Measurements from ENCODE around the gene LPCAT2.

LPCAT2 gene, protein sequence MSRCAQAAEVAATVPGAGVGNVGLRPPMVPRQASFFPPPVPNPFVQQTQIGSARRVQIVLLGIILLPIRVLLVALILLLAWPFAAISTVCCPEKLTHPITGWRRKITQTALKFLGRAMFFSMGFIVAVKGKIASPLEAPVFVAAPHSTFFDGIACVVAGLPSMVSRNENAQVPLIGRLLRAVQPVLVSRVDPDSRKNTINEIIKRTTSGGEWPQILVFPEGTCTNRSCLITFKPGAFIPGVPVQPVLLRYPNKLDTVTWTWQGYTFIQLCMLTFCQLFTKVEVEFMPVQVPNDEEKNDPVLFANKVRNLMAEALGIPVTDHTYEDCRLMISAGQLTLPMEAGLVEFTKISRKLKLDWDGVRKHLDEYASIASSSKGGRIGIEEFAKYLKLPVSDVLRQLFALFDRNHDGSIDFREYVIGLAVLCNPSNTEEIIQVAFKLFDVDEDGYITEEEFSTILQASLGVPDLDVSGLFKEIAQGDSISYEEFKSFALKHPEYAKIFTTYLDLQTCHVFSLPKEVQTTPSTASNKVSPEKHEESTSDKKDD

DNA sequence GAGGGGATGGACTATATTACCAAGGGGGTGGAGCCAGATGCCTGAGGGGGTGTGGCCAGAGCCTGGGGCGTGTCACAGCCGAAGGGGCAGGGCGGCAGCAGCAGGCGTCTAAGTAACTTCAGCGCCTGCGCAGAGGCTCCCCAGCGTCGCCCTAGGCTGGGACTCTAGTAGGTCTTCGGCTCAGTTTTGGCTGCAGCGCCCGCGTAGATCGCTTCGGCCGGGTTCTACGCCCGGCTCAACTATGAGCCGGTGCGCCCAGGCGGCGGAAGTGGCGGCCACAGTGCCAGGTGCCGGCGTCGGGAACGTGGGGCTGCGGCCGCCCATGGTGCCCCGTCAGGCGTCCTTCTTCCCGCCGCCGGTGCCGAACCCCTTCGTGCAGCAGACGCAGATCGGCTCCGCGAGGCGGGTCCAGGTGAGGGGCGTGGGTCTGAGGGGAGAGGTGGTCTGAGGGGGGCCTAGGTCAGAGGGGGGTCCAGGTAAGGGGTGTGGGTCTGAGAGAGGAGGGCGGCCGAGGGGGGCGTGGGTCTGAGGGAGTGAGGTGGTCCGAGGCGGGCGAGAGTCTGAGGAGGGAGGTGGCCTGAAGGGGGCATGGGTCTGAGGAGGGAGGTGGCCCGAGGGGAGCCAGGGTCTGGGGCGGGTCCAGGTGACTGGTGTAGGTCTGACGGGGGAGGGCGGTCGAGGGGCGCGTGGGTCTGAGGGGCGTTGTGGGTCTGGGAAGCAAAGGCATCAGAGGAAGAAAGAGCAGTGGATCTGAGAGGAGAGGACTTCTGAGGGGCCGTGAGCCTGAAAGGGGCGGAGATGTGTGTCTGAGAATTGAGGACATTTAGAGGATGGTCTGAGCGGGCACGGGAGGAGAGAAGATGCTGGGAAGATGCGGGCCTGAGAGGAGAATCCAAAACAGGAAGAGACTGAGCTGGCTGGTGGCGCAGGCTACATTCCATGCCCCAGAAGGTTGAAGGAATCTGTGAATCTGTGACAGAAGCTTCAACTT, at the start of gene LPCAT2:
Gene LPCAT2 (plus strand): TSS at position 132 of the 991 bp plus-strand sequence. CDS start 110 bp downstream, at position 242.
- DNase-seq, result peak; percentile 75

DNA sequence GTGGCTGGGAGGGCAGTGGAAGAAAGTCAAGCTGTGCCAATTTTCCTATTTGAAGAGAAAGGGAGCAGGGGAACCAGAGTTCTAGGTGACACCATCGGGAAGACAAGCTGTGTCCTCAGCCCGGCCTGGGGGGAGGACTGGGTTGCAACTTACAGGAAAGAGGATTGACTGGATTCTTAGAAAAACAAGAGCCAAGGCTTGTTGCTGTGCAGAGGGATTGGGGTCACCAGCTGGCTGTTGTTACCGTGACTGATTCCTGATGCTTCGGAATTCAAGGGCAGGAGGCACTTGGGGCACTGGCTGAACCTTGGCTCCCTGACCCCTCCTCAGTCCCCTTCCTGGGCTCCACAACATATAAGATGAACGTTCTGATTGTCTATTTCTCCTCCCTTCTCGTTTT, 46.6 kb upstream of the LPCAT2 start:
- DNase-seq, result no peak

DNA sequence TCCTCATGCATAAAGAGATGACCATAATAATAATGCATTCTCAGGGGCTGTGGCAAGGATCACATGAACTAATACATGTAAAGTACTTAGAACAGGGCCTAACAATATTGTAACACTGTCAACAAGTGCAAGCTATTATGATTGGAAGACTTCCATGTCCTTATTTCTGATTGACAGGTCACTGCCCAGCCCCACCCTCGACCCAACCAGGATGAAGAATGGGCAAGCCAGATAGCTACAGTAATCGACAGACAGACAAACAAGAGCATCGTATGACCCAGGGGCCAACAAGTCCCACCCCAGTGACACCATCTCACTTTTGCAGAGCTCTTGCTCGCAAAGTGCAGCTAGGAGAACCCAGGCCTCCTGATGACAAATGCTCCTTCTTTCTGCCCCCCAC, 44.5 kb upstream of the LPCAT2 start:
- DNase-seq, result no peak

DNA sequence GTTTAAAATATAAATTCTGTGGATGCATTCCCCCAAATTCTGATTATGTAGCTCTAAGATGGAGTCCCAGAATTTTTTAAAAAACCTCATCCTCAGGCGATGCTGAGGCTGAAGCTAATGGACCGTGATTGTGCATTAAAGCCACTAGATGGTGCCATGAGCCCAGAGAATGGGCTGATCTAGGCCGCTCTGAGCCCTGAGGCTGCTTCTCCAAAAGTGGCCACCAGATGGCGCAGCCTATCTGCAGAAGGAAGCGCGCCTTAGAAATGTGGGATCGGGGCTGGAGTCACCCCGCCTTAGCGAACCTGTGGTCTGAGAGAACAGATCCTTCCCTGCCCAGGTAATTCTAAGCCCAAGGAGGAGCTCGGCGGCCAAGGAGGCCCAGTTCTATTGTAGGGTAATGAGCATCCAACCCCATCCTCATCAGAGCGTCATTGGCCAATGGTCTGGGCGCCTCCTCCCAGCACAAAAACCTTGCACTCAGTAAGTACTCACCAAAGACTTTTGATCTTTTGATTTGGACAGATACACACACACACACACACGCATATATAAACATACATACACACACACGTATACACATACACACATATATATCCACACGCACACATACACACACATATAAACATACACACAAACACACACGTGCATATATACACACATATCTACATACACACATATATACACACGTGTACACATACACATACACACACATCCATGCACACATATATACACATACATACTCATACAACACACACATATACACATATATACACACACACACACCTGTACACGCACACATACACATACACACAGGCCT, 43.6 kb upstream of the LPCAT2 start:
- peak; percentile 82 for DNase-seq

DNA sequence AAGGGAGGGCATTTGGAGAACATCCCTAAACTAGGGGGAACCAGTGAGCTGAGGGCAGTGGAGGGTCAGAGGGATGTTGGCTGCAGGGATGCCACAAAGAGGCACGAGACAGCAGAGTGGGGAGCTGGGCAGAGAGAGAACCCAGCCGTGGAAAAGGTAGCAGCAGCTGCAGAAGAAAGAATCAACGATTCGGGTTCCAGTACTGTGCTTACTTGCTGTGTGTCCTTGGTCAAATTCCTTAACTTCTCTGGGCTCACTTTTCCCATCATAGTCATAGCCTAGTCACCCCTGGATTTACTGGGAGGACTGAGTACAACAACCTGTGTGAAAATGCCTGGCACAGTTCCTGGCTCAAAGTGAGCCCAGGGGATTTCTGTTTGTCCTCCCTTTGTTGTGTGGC, 42.7 kb upstream of the LPCAT2 start:
- DNase-seq, result no peak

DNA sequence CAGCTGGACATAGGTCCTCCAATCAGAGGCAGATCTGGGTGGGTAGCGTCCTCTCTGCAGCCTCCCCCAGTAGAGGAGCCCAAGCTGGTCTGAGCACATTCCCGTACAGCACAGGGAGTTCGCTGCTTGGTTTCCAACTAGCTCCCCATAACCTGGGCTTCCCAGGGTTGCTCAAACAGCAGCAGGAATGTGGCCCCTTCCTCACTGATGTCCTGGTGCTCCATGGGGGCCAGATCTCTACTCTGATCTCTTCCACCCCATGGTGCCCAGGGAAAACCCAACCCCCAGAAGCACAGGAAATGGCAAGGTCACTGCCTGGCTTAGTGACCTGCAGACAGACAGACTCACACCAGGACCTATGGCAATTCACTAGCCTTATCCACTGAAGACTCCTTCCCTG, 41.0 kb upstream of the LPCAT2 start:
- no peak for DNase-seq

DNA sequence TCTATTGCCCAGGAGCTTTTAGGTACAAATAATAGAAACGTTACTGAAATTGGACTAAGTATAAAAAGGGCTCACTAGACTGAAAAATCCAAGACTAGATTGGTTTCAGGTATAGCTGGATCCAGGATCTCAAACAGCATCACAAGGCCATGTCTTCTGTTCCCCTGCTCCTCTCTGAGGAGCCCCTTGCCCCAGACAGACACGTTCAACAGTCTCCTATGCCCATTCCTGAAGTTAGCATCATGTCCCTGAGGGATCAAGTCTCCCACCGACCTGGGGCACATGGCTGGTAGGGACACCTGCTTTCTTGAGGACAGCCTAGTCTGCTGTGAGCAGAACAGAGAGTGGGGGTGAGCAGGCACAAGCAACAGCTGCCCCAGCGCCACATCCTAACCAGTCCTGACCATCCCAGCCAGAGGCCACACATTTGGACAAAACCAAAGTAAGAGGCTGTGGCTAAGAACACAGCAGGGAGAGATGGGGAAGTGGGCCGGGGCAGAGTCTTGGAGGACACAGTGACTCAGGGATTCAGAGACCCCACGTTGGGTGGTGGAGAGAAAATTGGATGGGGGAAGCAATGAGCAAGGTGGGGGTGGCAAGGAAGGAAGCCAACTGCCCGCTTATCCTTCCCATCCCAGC, 40.4 kb upstream of the LPCAT2 start:
- no peak for DNase-seq

DNA sequence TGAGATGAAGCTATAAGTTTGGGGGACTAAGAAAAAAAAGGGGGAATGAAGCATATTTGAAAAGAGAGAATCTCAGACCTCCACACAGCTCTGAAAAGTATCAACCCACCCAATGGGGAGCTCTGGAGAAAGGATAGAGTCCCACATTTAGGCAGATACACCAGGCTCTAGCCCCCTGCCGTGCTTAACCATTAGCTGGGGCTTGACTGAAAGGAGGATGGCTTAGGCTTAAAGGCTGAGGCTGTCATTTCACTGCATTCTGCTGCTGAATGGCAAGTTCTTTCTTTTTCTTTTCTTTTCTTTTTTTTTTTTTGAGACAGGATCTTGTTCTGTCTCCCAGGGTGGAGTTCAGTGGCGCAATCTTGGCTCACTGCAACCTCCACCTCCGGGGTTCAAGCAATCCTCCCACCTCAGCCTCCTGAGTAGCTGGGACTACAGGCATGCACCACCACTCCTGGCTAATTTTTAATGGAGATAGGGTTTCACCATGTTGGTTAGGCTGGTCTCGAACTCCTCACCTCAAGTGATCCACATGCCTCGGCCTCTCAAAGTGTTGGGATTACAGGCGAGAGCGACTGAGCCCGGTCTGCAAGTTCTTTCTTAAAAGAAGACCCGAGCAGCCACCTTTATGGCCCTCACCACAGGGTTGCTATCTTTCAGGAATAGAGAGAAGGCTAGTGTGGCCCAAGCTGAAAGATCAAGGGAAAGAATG, 38.9 kb upstream of the LPCAT2 start:
- DNase-seq, result no peak

DNA sequence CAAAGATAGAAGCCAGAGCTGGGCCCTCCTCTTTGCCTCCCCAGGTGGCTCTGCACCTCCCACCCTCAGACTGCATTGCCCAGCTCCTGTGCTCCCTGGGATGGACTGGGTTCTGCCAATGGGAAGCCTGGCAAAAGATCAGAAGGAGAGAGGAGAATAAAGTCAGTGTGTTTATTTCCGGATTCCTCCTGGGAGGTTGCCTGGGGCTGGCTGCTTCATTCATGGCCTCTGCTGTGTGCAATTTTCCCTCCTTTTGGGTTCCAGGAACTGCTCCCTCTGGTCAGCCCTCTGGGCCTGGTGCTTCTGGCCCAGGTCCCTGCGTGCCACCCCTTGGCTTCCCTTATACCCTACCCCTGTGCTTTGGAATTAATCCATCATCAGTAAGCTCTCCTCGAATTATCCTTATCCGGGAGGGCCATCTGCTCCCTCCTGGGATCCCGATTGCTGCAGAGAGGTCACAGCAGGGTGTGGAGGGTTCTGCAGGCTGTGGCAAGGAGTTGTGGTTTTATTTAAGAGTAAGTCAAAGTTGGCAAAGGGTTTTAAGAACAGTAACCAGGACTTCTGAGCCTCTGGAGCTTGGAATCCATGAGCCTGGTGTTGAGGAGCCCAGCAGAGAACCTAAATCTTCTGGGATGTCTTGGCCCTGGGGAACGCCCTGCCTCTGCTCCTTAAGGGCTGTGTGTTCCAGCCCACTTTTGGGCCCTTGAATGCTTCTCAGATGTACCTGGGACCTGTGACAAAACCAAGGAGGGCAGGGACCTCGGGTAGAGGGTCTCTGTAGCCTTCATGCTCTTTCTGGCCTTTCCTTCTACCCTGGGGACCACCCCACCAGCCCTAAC, 38.1 kb upstream of the LPCAT2 start:
- DNase-seq, result no peak

DNA sequence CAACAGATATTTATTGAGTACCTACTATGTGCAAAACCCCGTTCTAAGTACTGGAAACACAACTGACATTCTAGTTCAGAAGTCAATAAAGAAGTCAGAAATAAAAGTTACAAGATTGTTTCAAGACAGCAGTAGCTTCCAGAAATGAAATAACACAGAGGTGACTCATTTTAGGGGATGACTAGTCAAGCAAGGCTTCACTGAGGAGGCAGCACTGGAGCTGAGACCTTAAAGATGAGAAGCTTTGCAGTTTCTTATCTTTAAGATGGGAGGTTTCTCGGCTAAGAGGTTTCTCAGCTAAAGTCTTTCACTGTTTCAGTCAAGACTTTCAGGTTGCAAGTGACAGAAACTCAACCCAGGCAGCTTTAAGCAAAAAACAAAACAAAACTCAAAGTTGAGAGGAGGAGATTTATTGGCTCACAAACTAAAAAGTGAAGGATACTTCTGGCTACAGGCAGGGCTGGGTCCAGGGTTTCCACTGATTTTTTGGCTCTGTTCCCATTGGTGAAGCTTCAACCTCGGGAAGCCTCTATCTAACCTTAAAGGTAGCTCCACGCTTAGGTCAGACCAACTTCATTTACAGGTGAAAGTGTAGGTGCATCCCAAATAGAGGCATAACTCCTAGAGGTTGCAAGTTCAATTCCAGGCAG, 37.3 kb upstream of the LPCAT2 start:
- DNase-seq, result no peak

DNA sequence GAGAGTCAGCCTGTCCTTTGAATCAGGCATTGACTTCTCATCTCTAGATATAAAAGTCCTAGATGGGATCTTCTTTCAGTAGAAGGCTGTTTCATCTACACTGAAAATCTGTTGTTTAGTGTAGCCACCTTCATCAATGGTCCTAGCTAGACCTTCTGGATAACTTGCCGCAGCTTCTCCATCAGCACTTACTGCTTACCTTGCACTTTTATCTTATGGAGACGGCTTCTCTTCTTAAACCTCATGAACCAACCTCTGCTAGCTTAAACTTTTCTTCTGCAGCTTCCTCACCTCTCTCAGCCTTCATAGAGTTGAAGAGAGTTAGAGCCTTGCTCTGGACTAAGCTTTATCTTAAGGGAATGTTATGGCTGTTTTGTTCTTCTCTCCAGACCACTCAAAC, 35.3 kb upstream of the LPCAT2 start:
- DNase-seq, result no peak

DNA sequence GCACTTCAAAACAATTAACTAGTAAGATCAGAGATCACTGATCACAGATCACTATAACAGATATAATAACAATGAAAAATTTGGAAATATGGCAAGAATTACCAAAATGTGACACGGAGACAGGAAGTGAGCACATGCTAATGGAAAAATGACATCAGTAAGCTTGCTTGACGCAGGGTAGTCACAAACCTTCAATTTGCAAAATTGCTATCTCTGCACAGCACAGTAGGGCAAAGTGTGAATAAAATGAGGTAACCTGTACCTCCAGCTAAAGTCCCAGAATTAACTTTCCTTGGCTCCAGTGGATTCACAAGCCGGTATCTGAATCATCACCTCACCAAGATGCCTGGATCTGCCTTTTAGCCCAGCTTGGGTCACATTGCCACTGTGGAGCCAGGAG, 34.1 kb upstream of the LPCAT2 start:
- no peak for DNase-seq

DNA sequence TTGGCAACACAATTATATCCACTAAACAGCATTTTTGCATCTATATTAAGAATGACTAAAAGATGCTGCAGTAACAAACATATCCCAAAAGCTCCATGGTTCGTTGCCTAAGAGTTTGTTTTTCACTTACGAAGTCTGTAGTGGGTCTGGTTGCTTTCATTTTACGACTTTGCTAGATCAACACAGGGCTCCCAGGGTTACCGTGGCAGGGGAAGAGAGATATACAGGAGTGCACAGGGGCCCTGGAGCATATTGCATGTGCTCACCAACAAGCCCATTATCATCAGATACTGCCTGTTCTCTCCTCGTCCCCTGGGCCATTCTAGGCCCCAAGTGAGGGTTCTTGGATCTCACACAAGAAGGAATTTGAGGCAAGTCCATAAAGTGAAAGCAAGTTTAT, 33.0 kb upstream of the LPCAT2 start:
- no peak for DNase-seq

DNA sequence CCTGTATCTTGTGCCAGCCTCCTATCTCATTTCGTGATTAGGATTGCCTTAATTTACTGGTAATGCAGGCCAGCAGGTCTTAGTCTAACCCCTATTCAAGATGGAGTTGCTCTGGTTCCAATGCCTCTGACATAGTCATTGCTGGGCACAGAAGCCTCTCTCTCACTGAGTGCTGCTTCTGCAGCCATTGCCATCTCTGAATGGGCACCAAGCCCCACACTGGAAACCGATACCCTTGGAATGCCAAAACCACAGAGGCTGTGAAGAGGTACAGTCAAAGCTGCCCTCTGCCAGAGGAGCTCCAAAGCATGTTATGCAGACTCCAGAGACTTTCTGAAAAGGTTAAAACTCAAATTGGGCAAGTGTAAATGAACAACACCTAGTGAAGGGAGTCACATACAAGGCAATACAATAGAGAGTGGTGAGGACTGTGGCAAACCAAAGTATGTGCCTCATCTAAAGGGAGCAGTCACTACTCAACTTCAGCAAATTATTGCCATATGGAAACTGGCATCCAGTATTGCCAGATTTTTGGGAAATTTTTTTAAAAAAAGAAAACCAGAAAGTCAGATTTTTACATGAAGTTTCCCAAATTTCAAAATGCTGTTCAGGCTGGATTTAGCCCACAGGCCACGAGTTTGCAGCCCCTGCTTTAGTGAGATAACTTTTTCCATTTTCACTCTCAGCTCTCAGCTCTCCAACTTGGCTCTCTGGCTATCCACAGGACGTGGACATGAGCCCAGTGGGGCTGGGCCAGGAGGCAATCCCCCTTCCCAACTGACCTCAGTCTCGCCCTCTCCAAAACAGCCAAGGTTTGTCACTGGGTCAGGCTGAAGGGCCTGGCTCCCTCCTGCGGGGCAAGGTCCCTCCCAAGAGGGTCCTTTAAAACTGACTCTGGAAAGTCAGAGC, 32.0 kb upstream of the LPCAT2 start:
- DNase-seq, result no peak

DNA sequence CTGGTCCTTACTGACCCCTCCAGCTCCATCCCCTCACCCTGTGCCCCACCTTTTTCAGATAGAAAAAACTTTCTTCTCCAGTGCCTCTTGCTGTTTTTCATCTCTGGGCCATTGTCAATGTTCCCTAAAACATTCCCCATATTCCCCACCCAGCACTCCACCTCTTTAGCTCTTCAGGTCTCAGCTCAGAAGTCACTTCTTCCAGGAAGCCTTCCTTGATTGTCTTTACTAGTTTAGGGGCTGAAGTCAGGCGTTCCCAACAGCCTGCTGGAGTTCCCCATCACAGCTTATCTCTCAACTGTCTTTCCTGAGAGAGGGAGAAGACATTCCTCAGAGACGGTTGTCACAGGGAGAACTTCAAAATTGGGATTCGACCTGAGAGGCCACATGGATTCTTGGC, 31.1 kb upstream of the LPCAT2 start:
- no peak for DNase-seq

DNA sequence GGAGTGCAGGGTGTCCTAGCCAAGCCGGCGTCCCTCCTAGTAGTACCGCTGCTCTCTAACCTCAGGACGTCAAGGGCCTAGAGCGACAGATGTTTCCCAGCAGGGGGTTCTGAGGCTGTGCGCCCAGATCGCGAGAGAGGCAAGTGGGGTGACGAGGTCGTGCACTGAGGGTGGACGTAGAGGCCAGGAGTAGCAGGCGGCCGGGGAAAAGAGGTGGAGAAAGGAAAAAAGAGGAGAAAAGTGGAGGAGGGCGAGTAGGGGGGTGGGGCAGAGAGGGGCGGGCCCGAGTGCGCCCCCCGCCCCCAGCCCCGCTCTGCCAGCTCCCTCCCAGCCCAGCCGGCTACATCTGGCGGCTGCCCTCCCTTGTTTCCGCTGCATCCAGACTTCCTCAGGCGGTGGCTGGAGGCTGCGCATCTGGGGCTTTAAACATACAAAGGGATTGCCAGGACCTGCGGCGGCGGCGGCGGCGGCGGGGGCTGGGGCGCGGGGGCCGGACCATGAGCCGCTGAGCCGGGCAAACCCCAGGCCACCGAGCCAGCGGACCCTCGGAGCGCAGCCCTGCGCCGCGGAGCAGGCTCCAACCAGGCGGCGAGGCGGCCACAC, 29.9 kb upstream of the LPCAT2 start, which contains the start of gene MMP2:
Gene MMP2 (plus strand): TSS at position 372 of the 603 bp plus-strand sequence. CDS start 282 bp downstream, outside the sequence.
- DNase-seq, result no peak

DNA sequence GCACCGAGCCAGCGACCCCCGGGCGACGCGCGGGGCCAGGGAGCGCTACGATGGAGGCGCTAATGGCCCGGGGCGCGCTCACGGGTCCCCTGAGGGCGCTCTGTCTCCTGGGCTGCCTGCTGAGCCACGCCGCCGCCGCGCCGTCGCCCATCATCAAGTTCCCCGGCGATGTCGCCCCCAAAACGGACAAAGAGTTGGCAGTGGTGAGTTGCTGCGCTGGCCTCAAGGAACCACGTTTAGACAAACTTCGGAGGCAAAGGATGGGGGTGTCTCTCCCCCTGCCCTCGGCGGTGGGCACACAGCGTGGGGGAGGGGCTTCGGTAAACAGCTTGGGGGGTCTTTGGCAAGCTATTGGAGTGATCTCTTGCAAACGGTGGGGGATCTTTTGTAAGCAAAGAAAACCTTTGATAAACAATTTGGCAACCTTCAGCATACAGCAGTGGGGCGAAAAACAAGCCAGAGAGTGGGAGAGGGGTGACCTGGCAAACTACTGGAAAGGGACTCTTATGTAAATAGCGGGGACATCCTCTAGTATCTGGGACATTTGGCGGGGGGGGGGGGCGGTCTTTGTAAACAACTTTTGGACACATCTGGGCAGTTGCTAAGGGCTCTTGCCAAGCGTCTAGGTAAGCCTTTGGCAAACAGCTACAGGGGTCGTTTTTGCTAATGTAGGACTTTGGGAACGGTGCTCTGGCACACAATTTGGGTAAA, 29.3 kb upstream of the LPCAT2 start:
- DNase-seq, result no peak

DNA sequence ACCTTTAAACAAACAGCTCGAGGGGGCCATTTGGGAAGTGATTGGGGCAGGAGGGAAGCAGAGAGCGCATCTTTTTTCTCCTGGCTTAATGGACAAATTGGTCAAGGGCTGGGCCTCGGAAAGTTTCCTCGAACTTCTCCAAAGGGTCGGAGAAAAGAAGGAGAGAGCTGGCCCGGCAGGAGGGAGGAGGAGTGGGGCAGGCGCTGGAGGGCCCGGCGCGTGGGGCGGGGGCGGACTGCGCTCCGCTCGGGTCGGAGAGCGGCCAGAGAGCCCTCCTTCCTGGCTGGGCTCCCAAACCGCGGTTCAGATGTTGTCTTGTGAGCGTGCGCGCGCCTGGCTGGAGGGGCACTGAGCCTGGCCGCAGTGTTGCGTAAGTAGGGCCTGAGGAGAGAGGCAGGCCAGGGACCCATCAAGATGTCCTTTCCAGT, 28.6 kb upstream of the LPCAT2 start:
- no peak for DNase-seq

All from KG1 (cell line).